Measurements from ENCODE around the gene IWS1. TPM values are rescaled to one million over a fixed set of nuclear protein-coding genes. Genes with fewer than 3 reads are reported as not detected.

IWS1 gene
- total and polyA plus RNA-seq, 9 of the 15 experiments (the other 6 are each of a cell fraction or from before 2014, with no cell fraction given), result 20.8 to 67.2 (median 46.6) TPM

GRCh38 chr2:127462461-127462860, 63.8 kb downstream of the IWS1 start (continued):
- no peak for TF ChIP-seq YBX1 (IDR thresholded peaks at IDR 0.05)
- no peak for TF ChIP-seq CHCHD3 (CRISPR knock-in tag; IDR thresholded peaks at IDR 0.05)
- TF ChIP-seq ATF4 (CRISPR knock-in tag; IDR thresholded peaks at IDR 0.05), result no peak
- no peak for TF ChIP-seq HNRNPLL (IDR thresholded peaks at IDR 0.05; ENCODE audit: low read depth, low read length, poor library complexity, severe bottlenecking)
- no peak for TF ChIP-seq THAP7 (CRISPR knock-in tag; IDR thresholded peaks at IDR 0.05)

- CTCF ChIA-PET (ENCODE audit: low intra/inter-chr PET ratio), result no interaction called here
- no peak for FAIRE-seq
These were observed 69.3 kb downstream of the IWS1 start for GRCh38 chr2:127456960-127457359.

More at GRCh38 chr2:127456960-127457359, 69.3 kb downstream of the IWS1 start:
- H3K27me3 ChIP-seq (ENCODE audit: control insufficient read depth in 2 of 2, insufficient read depth in 2 of 2, low read length in 2 of 2), result peaks cover 0 to 14% of the 10 kb centered on the region in 2 experiments; a peak in 2 of 5 replicates
- 48% methylated on average over 12 of the region's 12 CpGs for WGBS (ENCODE audit: insufficient coverage, low coverage, missing lambda C conversion rate)
- no TSS peak for BruUV-seq (replicated peaks)
- no peaks in the 10 kb centered on the region for H4K20me1 ChIP-seq (replicated peaks; ENCODE audit: control insufficient read depth, insufficient read depth, low read length)
- no peak overlapping the region for H2AFZ ChIP-seq (ENCODE audit: low read depth, low read length)
- H3K9me3 ChIP-seq (replicated peaks; ENCODE audit: control insufficient read depth, insufficient read depth, low read depth, low read length), result no peaks in the 10 kb centered on the region
- no peaks in the 10 kb centered on the region for H3K36me3 ChIP-seq (ENCODE audit: control insufficient read depth, insufficient read depth, low read length)
- H3K9me1 ChIP-seq (ENCODE audit: control insufficient read depth, insufficient read depth, low read length), result no peaks in the 10 kb centered on the region
- ATAC-seq (no peak), DNase-seq (ENCODE audit: extremely low read depth in 1 of 4, low spot score in 3 of 4) (no peak)
- no peak overlapping the region for H3K27ac ChIP-seq (ENCODE audit: extremely low read depth, low read depth, low read length)
- TF ChIP-seq NFATC3 (IDR thresholded peaks at IDR 0.05) (no peak), MLX (CRISPR knock-in tag; conservative IDR thresholded peaks at IDR 0.05) (no peak), ASH1L (IDR thresholded peaks at IDR 0.05; ENCODE audit: borderline replicate concordance, low read depth, partially characterized antibody) (no peak), XRCC3 (IDR thresholded peaks at IDR 0.05) (no peak), ZNF41 (CRISPR knock-in tag; conservative IDR thresholded peaks at IDR 0.05) (no peak), SUPT5H (IDR thresholded peaks at IDR 0.05) (no peak), ZBTB17 (CRISPR knock-in tag; IDR thresholded peaks at IDR 0.05) (no peak), FOS (IDR thresholded peaks at IDR 0.05; ENCODE audit: extremely low read depth, insufficient read length) (no peak), ZNF184 (CRISPR knock-in tag; IDR thresholded peaks at IDR 0.05) (no peak)
- no peak overlapping the region for H3K9ac ChIP-seq (ENCODE audit: insufficient read depth in 1 of 2, low read depth in 2 of 2, low read length in 2 of 2)
- no peak overlapping the region for H3K4me3 ChIP-seq
- H3K4me2 ChIP-seq (ENCODE audit: insufficient read depth, low read length), result no peak overlapping the region
- POLR2A ChIA-PET, result interaction anchor here (0.6 kb wide), 1 partner anchor 15 kb away, joined by 4 read pairs; no protein-coding TSS in a partner anchor
- intact Hi-C loops (cut with micrococcal nuclease) (no loop called here), in situ Hi-C loops (cut with MboI) (loop anchor here (10.0 kb wide), 1 partner anchor 252 kb away; no protein-coding TSS in a partner anchor)
- H3K4me1 ChIP-seq (replicated peaks in 1 of 2; ENCODE audit: control insufficient read depth in 2 of 2, insufficient read depth in 2 of 2, low read length in 2 of 2), result no peaks in the 10 kb centered on the region; a peak in 1 of 5 replicates
- H3K79me2 ChIP-seq (ENCODE audit: control insufficient read depth, insufficient read depth, low read length), result no peaks in the 10 kb centered on the region
